Skeletal muscle tissue (tissue), 4 donors: Measurements from ENCODE around the gene PTGR3. TPM values are rescaled to one million over a fixed set of nuclear protein-coding genes. Genes with fewer than 3 reads are reported as not detected.
"Not testable (repeated sequence)": the region's sequence is repeated elsewhere in the genome, so short reads cannot be mapped to it uniquely, and the experiment has no call there.

ENCODE experiments used
- H3K27ac ChIP-seq: one replicate; pipeline ENCODE4 v1.7.0; 2013; ENCODE audit warnings: mild to moderate bottlenecking, low read depth, low read length, inconsistent platforms
- H3K27me3 ChIP-seq, 3 donors: one replicate each; pipeline ENCODE4 v1.7.0; 2013; ENCODE audit warnings: low read length in 3 of 3; ENCODE audit not compliant: control insufficient read depth in 3 of 3, insufficient read depth in 3 of 3
- H3K36me3 ChIP-seq, 3 donors: one replicate each; pipeline ENCODE4 v1.7.0; 2013; ENCODE audit warnings: low read length in 3 of 3; ENCODE audit not compliant: control insufficient read depth in 3 of 3, insufficient read depth in 3 of 3
- H3K4me1 ChIP-seq, 3 donors: one replicate each; pipeline ENCODE4 v1.7.0; 2013; ENCODE audit warnings: low read length in 3 of 3, mild to moderate bottlenecking in 3 of 3; ENCODE audit not compliant: control insufficient read depth in 3 of 3, insufficient read depth in 3 of 3
- H3K4me3 ChIP-seq, 3 donors: one replicate each; pipeline ENCODE4 v1.7.0; 2013; ENCODE audit warnings: low read length in 3 of 3
- H3K9ac ChIP-seq, 3 donors: one replicate each; pipeline ENCODE4 v1.7.0; 2013; ENCODE audit warnings: low read length in 3 of 3, mild to moderate bottlenecking in 3 of 3, moderate library complexity in 2 of 3, low read depth in 1 of 3
- H3K9me3 ChIP-seq, 3 donors: one replicate each; pipeline ENCODE4 v1.7.0; 2013; ENCODE audit warnings: low read length in 3 of 3; ENCODE audit not compliant: control insufficient read depth in 3 of 3
- total RNA-seq: library from RNA; depleted of rRNA; stranded (reverse); fragments of >200 nt; gene quantifications from one replicate; pipeline ENCODE4 v1.2.3, GENCODE V29; 2014
- donor health status: Osteomylitis.

The PTGR3 gene
- total RNA-seq, 1 donor from 2014 or later: 12.5 TPM

GRCh38 chr18:75192899-75193298 is 16.0 kb downstream of the PTGR3 start:
- Histone ChIP-seq H3K9ac (peak overlapping the region in 1 of 3 donors; percentile 16), H3K27me3 (no peaks in the 10 kb centered on the region), H3K27ac (no peak overlapping the region), H3K9me3 (no peaks in the 10 kb centered on the region), H3K4me3 (no peak overlapping the region), H3K36me3 (no peaks in the 10 kb centered on the region), H3K4me1 (peaks cover 0 to 2% (median under 1%) of the 10 kb centered on the region in 3 donors)

- Histone ChIP-seq H3K4me3 (no peak overlapping the region), H3K9ac (no peak overlapping the region), H3K27ac (no peak overlapping the region), H3K36me3 (no peaks in the 10 kb centered on the region), H3K4me1 (peaks cover 0 to 2% (median 0%) of the 10 kb centered on the region in 3 donors), H3K9me3 (no peaks in the 10 kb centered on the region), H3K27me3 (no peaks in the 10 kb centered on the region)
These were observed 19.2 kb downstream of the PTGR3 start for GRCh38 chr18:75189696-75190095.

- not testable (repeated sequence) for H3K9ac ChIP-seq, H3K4me3 ChIP-seq, H3K9me3 ChIP-seq, H3K36me3 ChIP-seq, H3K4me1 ChIP-seq, H3K27ac ChIP-seq, H3K27me3 ChIP-seq
These were observed 21.2 kb downstream of the PTGR3 start for GRCh38 chr18:75187702-75188101.

DNA sequence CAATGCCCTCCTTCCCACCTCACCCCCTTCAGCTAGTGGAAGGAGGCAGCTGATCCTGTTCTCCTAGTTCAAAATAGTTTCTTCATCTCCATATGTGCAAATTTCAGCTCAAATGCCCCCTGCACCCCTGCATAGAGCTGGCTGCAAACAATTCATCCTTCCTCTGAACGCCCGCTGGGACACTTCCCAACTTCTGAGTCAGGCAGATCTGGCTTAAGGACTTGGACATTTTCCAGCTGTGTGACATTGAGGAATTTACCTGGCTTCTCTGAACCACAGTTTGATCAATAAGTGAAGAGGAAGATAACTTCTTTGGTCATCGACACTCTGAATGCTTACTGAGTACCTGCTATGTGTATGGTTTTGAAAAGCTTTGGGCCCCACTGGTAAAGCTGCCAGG is 23.5 kb downstream of the PTGR3 start:
- H3K27ac ChIP-seq: no peak overlapping the region
- no peaks in the 10 kb centered on the region for H3K27me3 ChIP-seq
- no peaks in the 10 kb centered on the region for H3K36me3 ChIP-seq
- no peaks in the 10 kb centered on the region for H3K9me3 ChIP-seq
- peaks cover 0 to 2% (median 0%) of the 10 kb centered on the region in 3 donors for H3K4me1 ChIP-seq
- H3K9ac ChIP-seq: no peak overlapping the region
- no peak overlapping the region for H3K4me3 ChIP-seq

GRCh38 chr18:75183973-75184493 is 24.9 kb downstream of the PTGR3 start:
- H3K4me3 ChIP-seq: no peak overlapping the region
- no peaks in the 10 kb centered on the region for H3K36me3 ChIP-seq
- peaks cover 0 to 2% (median 0%) of the 10 kb centered on the region in 3 donors for H3K4me1 ChIP-seq
- no peak overlapping the region for H3K9ac ChIP-seq
- H3K27me3 ChIP-seq: no peaks in the 10 kb centered on the region
- no peak overlapping the region for H3K27ac ChIP-seq
- no peaks in the 10 kb centered on the region for H3K9me3 ChIP-seq

DNA sequence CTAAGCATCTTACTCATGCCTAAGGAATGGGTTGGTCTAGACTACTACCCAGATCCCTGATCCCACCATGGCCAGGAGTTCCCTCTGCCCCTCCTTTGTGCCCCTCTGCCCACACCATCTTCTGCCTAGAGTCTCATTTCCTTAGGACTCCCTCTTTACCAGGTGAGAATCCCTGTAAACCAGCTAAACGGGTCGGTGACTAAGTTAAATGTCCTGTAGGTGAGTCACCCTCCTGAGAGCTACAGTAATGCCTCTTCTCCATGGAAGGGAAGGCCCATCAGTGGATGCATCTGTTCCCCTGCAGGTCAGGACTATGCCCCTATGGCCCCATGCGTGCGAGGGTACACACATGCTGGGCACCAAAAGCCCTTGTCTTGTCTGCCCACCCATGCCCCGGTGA is 25.4 kb downstream of the PTGR3 start:
- Histone ChIP-seq H3K9me3 (no peaks in the 10 kb centered on the region), H3K4me1 (peaks cover 0 to 2% (median 0%) of the 10 kb centered on the region in 3 donors), H3K36me3 (no peaks in the 10 kb centered on the region), H3K4me3 (no peak overlapping the region), H3K27ac (no peak overlapping the region), H3K27me3 (no peaks in the 10 kb centered on the region), H3K9ac (no peak overlapping the region)

DNA sequence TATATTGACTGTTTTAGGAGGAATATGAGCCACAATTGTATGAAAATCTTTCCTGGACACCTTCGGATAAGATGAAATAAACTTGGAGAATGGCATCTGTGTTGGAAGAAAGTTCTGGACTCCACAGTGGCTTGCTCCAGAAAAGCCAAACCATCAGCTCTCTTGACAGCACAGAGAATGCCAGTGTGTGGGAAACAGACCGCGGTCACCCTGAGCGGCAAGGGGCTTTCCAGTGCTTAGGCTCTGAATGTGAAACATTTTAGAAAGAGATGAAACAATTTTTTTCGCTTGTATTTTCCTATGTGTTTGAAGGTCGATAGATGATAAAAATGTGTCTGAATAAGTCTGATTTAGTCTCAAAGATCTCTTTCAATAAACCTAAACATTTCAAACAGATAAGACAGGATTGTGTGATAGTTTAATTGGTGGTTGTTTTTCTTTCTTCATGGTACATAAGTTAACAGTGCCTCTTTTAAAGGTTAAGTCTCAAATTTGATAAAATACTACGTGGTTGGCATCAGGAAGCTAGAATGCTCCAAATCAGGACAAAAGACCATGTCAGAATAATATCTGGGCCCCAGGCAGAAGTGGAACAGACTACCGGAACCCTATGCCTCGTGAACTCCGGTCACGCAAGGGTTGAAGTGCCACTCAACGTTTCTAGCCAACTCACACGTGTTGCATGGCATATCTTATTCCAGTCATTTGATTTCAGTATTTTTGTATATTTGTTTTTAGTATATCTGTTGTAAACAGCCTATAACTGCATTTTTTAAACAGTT is 28.9 kb downstream of the PTGR3 start:
- no peak overlapping the region for H3K27ac ChIP-seq
- H3K27me3 ChIP-seq: no peaks in the 10 kb centered on the region
- no peak overlapping the region for H3K4me3 ChIP-seq
- peaks cover 0 to 1% (median 0%) of the 10 kb centered on the region in 3 donors for H3K4me1 ChIP-seq
- no peaks in the 10 kb centered on the region for H3K36me3 ChIP-seq
- H3K9ac ChIP-seq: no peak overlapping the region
- no peaks in the 10 kb centered on the region for H3K9me3 ChIP-seq

GRCh38 chr18:75178376-75178775 is 30.6 kb downstream of the PTGR3 start:
- no peaks in the 10 kb centered on the region for H3K4me1 ChIP-seq
- H3K27ac ChIP-seq: no peak overlapping the region
- H3K36me3 ChIP-seq: no peaks in the 10 kb centered on the region
- no peak overlapping the region for H3K9ac ChIP-seq
- no peaks in the 10 kb centered on the region for H3K27me3 ChIP-seq
- H3K9me3 ChIP-seq: no peaks in the 10 kb centered on the region
- no peak overlapping the region for H3K4me3 ChIP-seq

- Histone ChIP-seq H3K4me1 (no peaks in the 10 kb centered on the region), H3K27ac (no peak overlapping the region), H3K36me3 (no peaks in the 10 kb centered on the region), H3K27me3 (no peaks in the 10 kb centered on the region), H3K4me3 (no peak overlapping the region), H3K9ac (no peak overlapping the region), H3K9me3 (no peaks in the 10 kb centered on the region)
These were observed 32.1 kb downstream of the PTGR3 start for GRCh38 chr18:75176849-75177248.

DNA sequence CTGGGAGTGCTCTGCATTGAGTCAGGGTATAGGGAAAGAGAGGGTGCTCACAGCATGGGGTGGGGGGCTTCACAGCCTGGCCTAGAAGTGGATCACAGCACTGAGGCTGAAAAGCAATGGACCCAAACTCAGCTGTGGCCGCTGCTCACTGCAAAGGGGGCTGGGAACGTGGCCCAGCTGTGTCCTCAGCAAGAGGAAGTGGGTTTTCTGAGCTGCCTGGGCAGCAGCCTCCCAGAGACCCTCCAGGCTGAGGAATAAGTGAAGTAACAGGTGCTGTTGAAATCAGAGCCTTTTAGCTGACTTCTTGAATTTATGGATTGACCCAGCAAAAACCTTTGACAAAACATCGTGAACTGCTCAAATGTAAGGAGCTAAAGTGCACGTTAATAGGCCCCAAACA is 35.2 kb downstream of the PTGR3 start:
- Histone ChIP-seq H3K27me3 (no peaks in the 10 kb centered on the region), H3K4me1 (peaks cover under 1 to 3% (median 2%) of the 10 kb centered on the region in 3 donors), H3K4me3 (no peak overlapping the region), H3K9me3 (no peaks in the 10 kb centered on the region), H3K36me3 (no peaks in the 10 kb centered on the region), H3K9ac (no peak overlapping the region), H3K27ac (no peak overlapping the region)
